RWPE2 (cell line): ENCODE measurements around the gene ASAP2.

Source experiments
- ATAC-seq: fragments of 200-7000 bp; cut with Tn5 transposase; 3 replicates; pipeline ENCODE4 v1.9.1; 2021; ENCODE audit warnings: low read depth
- DNase-seq: peaks from one replicate; pipeline ENCODE4 v3.0.0-alpha.2; 2020; ENCODE audit warnings: low spot score
- H3K27ac ChIP-seq: fragments of 450-650 bp; 2 replicates; pipeline ENCODE4 v1.5.1; 2017; ENCODE audit warnings: mild to moderate bottlenecking; ENCODE audit not compliant: poor library complexity, severe bottlenecking
- H3K27me3 ChIP-seq: fragments of 250-450 bp; sonication (Bioruptor Pico); 2 replicates; pipeline ENCODE4 v1.5.1; 2021; ENCODE audit warnings: mild to moderate bottlenecking, moderate library complexity; ENCODE audit not compliant: insufficient read depth, poor library complexity, severe bottlenecking
- H3K36me3 ChIP-seq: fragments of 250-450 bp; sonication (Bioruptor Pico); 2 replicates; pipeline ENCODE4 v1.5.1; 2020; ENCODE audit warnings: low read depth, mild to moderate bottlenecking, moderate library complexity
- H3K4me1 ChIP-seq: fragments of 250-450 bp; sonication (Bioruptor Pico); 2 replicates; pipeline ENCODE4 v1.5.1; 2021; ENCODE audit warnings: mild to moderate bottlenecking, moderate library complexity; ENCODE audit not compliant: insufficient read depth, poor library complexity, severe bottlenecking
- H3K4me3 ChIP-seq: fragments of 250-450 bp; sonication (Bioruptor Pico); 2 replicates; pipeline ENCODE4 v1.5.1; 2021; ENCODE audit warnings: mild to moderate bottlenecking, moderate library complexity; ENCODE audit not compliant: severe bottlenecking
- H3K9me3 ChIP-seq: fragments of 250-450 bp; sonication (Bioruptor Pico); 2 replicates; pipeline ENCODE4 v1.5.1; 2021; ENCODE audit warnings: mild to moderate bottlenecking, moderate library complexity; ENCODE audit not compliant: severe bottlenecking
- CTCF ChIP-seq: fragments of 450-650 bp; IDR thresholded peaks from one replicate; pipeline ENCODE4 v1.5.1; 2017; ENCODE audit warnings: mild to moderate bottlenecking, moderate library complexity; ENCODE audit not compliant: poor library complexity, severe bottlenecking

The ASAP2 gene

GRCh38 chr2:9249020-9249800 is 42.6 kb downstream of the ASAP2 start:
- Histone ChIP-seq H3K27ac (peak overlapping the region; percentile 100), H3K4me1 (peaks cover 81% of the 10 kb centered on the region), H3K9me3 (no peaks in the 10 kb centered on the region), H3K4me3 (no peak overlapping the region), H3K36me3 (peaks cover 11% of the 10 kb centered on the region; the same call in 1 of the 2 replicates), H3K27me3 (no peaks in the 10 kb centered on the region)
- DNase-seq (peak; percentile 82), ATAC-seq (peak; percentile 84)
- TF ChIP-seq CTCF: no peak

DNA sequence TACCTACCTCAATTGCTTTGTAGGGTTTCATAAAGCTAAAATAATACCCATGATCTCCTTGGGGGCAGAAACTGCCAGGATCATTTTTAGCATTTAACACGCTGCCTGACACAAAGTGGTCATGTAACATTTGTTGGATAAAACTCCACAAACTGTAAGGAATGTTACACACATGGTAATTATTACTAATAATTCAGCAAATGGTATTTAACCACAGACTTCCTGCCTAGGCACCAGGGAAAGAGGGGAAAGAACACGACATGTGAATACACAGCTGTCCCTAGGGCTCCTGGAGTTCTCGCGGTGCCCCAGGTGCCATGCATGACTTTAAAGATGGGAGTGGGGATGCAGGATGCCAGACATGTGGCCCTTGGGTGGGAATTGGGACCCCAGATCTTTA is 43.5 kb downstream of the ASAP2 start:
- ATAC-seq (no peak), DNase-seq (no peak)
- no peak for TF ChIP-seq CTCF
- Histone ChIP-seq H3K27ac (peak overlapping the region; percentile 100), H3K4me1 (peaks cover 78% of the 10 kb centered on the region), H3K27me3 (no peaks in the 10 kb centered on the region), H3K36me3 (peaks cover 14% of the 10 kb centered on the region), H3K4me3 (no peak overlapping the region), H3K9me3 (no peaks in the 10 kb centered on the region)

- Histone ChIP-seq H3K27ac (peak overlapping the region; percentile 100), H3K4me1 (peaks cover 78% of the 10 kb centered on the region), H3K36me3 (peaks cover 14% of the 10 kb centered on the region), H3K4me3 (no peak overlapping the region), H3K27me3 (no peaks in the 10 kb centered on the region), H3K9me3 (no peaks in the 10 kb centered on the region)
- peak; percentile 44 for ATAC-seq
- TF ChIP-seq CTCF: no peak
- DNase-seq: no peak
These were observed 44.0 kb downstream of the ASAP2 start for GRCh38 chr2:9250498-9251153.

GRCh38 chr2:9251154-9252001 is 44.8 kb downstream of the ASAP2 start:
- peak; percentile 71 for ATAC-seq
- peaks cover 10% of the 10 kb centered on the region for H3K36me3 ChIP-seq
- peaks cover 76% of the 10 kb centered on the region for H3K4me1 ChIP-seq
- H3K4me3 ChIP-seq: no peak overlapping the region
- no peak for TF ChIP-seq CTCF
- no peak for DNase-seq
- H3K9me3 ChIP-seq: no peaks in the 10 kb centered on the region
- H3K27ac ChIP-seq: peak overlapping the region; percentile 100
- H3K27me3 ChIP-seq: no peaks in the 10 kb centered on the region
